CD4-positive, alpha-beta T cell treated with Interleukin-6 for 4 hours (primary cell): Measurements from ENCODE around the gene ARHGEF11.
A peak's percentile ranks its signal among the peaks of the same experiment; 100 is the strongest.
"Not testable (repeated sequence)": the region's sequence is repeated elsewhere in the genome, so short reads cannot be mapped to it uniquely, and the experiment has no call there.

Experiments
- DNase-seq: peaks from one replicate; pipeline ENCODE4 v3.0.0-alpha.2; 2020; ENCODE audit warnings: mixed read lengths

ARHGEF11 gene

DNA sequence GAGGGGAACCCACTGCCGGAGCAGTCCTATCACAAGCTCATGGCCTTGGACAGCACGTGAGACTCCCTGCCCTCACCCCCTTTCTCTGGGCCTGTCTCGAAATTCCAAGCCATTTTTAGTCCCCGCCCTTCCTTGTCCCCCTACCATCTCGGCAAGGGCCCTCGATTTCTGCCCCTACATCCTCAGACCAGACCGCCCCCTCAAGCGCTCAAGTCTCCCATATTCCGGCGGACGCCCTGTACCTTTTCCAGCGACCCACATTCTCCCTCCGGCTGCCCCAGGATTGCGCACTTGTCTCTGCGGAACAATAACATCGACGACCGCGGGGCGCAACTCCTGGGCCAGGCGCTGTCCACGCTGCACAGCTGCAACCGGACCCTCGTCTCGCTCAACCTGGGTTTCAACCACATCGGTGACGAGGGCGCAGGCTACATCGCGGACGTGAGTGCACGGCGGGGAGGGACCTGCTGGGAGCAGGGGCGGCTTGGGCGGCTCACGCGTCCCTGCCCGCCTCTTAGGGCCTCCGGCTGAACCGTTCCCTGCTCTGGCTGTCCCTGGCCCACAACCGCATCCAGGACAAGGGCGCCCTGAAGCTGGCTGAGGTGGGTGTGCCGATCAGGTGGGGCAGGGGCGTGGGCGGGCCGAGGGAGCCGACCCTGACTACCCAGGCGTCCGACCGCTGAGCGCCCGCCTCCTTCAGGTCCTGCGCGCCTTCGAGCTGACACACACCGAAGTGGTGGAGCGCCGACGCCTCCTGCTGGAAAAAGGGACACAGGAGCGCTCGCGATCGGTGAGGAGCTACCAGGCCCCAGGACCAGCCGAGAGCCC lies 118.1 kb downstream of the ARHGEF11 start:
- DNase-seq: peak; percentile 72

- not testable (repeated sequence) for DNase-seq
Measured at GRCh38 chr1:156926695-156927094, 118.8 kb downstream of the ARHGEF11 start.

DNA sequence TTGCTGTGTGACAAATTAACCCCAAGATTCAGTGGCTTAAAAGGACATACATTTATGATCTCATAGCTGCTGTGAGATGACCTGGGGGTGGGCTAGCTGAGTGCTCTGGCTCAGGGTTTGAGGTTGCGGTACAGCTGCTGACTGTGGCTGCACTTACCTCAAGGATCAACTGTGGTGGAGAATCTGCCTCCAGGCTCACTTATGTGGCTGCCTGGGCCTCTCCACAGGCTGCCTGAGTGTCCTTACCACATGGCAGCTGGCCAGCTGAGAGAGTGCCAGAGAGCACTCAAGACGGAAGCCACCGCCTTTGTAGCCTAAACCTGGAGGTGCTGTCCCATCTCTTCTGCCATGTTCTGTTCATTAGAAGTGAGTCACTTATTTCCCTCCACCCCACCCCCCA lies 119.4 kb downstream of the ARHGEF11 start:
- peak; percentile 11 for DNase-seq

DNA sequence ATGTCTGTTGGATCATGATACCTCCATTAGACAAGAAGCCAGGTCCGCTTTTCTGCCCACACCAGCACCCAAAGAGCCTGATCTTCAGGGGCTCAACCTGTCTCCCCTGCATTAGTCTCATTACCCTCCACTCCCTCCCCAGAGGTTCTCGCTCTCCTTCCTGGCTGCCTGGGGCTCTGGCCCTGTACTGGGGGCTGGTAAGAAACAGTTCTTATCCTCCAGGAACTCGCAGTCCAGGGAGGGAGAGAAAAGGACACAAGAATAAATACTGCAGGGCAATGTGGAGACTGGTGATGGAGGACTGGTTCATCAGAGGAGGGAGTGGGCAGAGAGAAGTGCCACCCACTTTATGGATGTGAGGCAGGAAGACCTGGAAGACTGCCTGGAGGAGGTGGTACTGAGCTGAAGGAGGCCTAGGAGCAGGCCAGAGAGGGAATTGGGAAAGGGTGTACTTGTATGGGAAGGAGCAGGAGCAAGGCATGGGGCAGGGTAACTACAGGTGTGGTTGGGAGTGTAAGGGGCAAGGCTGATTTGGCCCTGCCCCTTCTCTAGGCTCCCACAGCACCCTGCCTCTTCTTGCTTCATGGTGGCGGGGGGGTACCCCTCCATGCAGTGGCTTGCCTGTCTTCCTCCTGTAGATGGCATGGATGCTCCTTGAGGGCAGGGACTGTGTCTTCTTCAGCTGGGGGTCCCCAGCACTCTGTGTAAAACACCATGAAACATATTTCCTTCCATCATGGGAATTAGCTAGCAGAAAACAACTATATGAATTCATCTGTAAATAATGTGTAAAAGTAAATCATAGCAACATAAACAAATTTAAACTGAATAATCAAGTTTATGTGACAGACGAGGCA lies 120.2 kb downstream of the ARHGEF11 start:
- DNase-seq: no peak

GRCh38 chr1:156924478-156925153 lies 120.9 kb downstream of the ARHGEF11 start:
- DNase-seq: no peak

GRCh38 chr1:156923670-156924477 lies 121.7 kb downstream of the ARHGEF11 start:
- DNase-seq: no peak

GRCh38 chr1:156922986-156923669 lies 122.4 kb downstream of the ARHGEF11 start:
- no peak for DNase-seq

DNA sequence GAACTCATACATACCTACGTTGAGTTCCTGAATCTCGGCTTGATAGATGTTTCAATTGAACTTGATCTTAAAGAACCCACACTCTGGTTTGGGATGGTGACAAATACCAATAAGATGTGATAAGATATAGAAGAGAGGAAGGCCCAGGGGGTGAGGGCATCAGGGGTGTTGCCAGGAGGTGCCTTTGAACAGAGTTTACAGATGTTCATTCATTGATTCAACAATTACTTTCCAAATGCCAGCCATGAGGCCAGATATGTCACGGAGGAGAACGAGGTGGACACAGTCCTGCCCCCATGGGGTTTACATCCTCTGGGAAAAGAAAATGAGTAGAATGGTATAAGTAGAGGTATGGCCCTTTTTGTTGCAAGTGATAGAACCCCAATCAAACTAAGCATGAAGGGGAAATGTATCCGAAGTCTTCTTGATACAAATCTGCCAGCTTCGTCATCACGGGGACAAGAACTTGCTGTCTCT lies 124.5 kb downstream of the ARHGEF11 start:
- no peak for DNase-seq

GRCh38 chr1:156920233-156921052 lies 125.1 kb downstream of the ARHGEF11 start, which contains the start of gene LRRC71:
TSS of gene LRRC71 (plus strand) at chr1:156920632. CDS start at chr1:156920804, 172 bp downstream.
- DNase-seq: peak; percentile 64

DNA sequence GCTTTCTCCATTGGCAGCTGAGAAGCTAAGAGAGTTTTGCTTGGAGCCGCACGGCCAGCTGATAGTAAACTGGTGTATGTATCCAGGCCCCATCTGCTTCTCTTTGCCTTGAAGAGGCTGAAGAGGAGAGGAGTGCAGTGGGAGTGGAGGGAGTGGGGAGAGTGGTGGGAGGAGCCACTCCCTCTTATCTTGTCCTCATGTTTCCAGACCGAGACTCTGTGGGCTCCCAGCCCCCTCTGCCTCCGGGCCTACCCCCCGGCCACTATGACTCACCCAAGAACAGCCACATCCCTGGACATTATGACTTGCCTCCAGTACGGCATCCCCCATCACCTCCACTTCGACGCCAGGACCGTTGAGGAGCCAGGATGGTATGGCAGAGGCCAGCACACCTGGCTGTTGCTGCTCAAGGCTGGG lies 131.1 kb downstream of the ARHGEF11 start:
- DNase-seq: no peak

DNA sequence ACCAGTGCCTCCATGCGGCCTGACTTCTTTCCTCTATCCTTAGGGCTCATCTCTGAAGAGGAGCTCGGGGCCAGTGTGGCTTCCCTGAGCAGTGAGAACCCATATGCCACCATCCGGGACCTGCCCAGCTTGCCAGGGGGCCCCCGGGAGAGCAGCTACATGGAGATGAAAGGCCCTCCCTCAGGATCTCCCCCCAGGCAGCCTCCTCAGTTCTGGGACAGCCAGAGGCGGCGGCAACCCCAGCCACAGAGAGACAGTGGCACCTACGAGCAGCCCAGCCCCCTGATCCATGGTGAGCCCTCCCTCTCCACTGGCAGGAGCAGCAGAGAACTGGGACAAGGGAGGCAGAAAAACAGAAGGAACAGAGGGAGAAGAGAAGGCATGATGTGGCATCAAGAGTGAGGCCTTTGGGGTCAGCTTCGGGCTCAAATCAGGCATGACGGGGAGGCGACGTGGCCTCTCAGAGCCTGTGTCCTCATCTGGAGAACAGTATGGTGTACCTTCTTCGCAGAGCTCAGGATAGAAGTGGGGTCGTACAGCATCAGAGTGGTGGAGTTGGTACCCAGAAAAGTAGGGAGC lies 131.6 kb downstream of the ARHGEF11 start:
- no peak for DNase-seq

- DNase-seq: no peak
Measured at GRCh38 chr1:156912861-156913808, 132.4 kb downstream of the ARHGEF11 start.

DNA sequence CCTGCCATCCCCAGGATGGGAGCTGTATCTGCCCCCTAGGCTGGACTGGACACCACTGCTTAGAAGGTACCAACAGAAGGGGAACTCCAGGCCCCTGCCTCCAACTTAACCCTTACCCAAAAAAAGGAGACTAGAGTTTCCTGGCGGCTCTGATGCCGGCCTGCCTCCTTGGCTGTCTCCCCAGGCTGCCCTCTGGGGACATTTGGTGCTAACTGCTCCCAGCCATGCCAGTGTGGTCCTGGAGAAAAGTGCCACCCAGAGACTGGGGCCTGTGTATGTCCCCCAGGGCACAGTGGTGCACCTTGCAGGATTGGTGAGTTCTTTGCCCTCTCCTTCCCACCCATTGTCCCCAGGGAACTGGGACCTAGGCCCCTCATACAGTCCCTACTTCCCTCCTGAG lies 133.2 kb downstream of the ARHGEF11 start:
- no peak for DNase-seq

GRCh38 chr1:156911577-156912298 lies 133.8 kb downstream of the ARHGEF11 start:
- no peak for DNase-seq

- peak; percentile 64 for DNase-seq
Measured at GRCh38 chr1:156910309-156910782, 135.2 kb downstream of the ARHGEF11 start.

DNA sequence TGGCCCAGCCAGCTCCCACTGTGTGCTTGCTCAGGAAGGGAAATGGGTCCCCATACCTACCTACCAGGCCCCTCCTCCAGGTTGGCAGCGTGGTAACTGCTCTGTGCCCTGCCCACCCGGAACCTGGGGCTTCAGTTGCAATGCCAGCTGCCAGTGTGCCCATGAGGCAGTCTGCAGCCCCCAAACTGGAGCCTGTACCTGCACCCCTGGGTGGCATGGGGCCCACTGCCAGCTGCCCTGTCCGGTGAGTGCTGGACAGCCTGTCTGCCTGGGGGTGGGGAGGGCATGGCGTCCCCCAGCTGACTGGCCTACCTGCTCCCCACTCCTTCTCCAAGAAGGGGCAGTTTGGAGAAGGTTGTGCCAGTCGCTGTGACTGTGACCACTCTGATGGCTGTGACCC lies 135.9 kb downstream of the ARHGEF11 start:
- no peak for DNase-seq

DNA sequence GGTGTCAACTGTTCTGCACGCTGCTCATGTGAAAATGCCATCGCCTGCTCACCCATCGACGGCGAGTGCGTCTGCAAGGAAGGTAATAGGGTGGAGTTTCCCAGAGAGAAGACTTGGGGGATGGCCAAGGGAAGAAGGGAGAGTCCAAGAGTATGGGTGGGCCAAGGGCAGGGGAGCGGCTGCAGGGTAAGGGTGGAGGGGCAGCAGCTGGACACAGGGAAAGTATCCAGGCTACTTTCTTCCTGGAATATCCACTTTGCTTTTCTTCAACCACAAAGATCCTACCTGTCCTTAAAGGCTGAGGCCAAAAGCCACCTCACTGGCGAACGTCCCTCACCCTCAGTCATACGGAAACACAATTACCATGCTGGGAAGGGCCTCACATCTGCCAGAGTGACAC lies 136.6 kb downstream of the ARHGEF11 start:
- DNase-seq: no peak

DNA sequence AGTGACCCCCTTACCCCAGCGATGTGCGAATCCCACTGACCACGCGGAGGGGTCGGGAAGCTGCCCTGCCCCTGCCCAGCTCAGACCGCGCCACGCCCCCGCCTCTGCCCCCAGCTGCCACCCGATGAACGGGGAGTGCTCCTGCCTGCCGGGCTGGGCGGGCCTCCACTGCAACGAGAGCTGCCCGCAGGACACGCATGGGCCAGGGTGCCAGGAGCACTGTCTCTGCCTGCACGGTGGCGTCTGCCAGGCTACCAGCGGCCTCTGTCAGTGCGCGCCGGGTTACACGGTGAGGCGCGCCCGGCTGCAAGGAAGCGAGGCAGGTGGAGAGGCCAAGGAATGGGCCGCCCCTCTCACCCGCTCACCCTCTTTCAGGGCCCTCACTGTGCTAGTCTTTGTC lies 137.0 kb downstream of the ARHGEF11 start:
- DNase-seq: no peak
